A549 (cell line): ENCODE data around the gene MAP2K1.

ENCODE experiments used
- CTCF ChIP-seq: fragments of >200 bp; sonication (Bioruptor Twin); formaldehyde crosslinking; IDR thresholded peaks from 3 replicates; pipeline ENCODE4 v1.5.1; 2016
- KDM1A ChIP-seq: fragments of 200-600 bp; sonication (generic); IDR thresholded peaks from 2 replicates; pipeline ENCODE4 v1.6.1; 2016; ENCODE audit warnings: low read depth, mild to moderate bottlenecking
- POLR2A ChIP-seq: IDR thresholded peaks from 2 replicates; pipeline ENCODE4 v1.6.1; 2012; ENCODE audit warnings: mild to moderate bottlenecking, low read length
- POLR2AphosphoS2 ChIP-seq: conservative IDR thresholded peaks from 2 replicates; pipeline ENCODE4 v1.6.1; 2012; ENCODE audit warnings: low read length, improper control_type of control experiment, inconsistent platforms
- REST ChIP-seq: fragments of 200-600 bp; sonication (generic); IDR thresholded peaks from 2 replicates; pipeline ENCODE4 v1.6.1; 2016; ENCODE audit warnings: antibody characterized with exemption, mild to moderate bottlenecking, moderate library complexity
- ZC3H11A ChIP-seq: fragments of 450-650 bp; IDR thresholded peaks from 2 replicates; pipeline ENCODE4 v1.6.1; 2014; ENCODE audit warnings: antibody characterized with exemption, mild to moderate bottlenecking

GRCh38 chr15:66429546-66429945 is 42.8 kb downstream of the MAP2K1 start:
- TF ChIP-seq POLR2AphosphoS2 (no peak), CTCF (no peak), POLR2A (no peak), ZC3H11A (no peak), KDM1A (no peak), REST (no peak)
